Gastrocnemius medialis (tissue), 4 donors: ENCODE measurements around the gene HIVEP3.

Experiments
- POLR2A ChIP-seq, 2 donors: fragments of 450-650 bp; IDR thresholded peaks; one replicate each; pipeline ENCODE4 v1.6.1; 2017; ENCODE audit warnings: antibody characterized with exemption in 2 of 2, mild to moderate bottlenecking in 2 of 2, moderate library complexity in 2 of 2
- TF ChIP-seq, protein P1 (sequence below), 5 experiments: fragments of 450-650 bp in 3 of 5; fragments of 200-600 bp in 2 of 5; sonication (generic) in 2 of 5; IDR thresholded peaks in 4 of 5; conservative IDR thresholded peaks in 1 of 5; 1 replicate in 4 of 5; 2 replicates in 1 of 5; pipeline ENCODE4 v1.5.1; 2016 to 2019; ENCODE audit warnings: antibody characterized with exemption in 5 of 5, mild to moderate bottlenecking in 3 of 5, moderate library complexity in 3 of 5

DNA sequence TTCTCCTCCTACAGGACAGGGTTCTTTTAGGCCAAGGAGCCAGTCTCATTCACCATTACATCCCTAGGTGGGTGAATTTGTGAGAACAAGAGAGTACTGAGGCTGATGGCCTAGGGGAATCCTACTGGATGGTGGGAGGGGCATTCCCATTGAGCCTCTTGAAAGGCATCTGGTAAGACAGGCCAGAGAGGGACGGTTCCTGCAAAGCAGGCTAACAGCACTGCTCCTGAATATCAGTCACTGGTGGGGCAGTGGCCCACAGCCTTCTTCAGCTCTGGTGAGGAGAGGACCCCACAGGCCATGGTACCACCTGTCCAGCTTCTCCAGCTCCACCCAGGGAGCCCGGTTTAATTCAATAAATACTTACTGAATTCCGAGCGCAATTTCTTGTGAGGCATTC lies 308.4 kb downstream of the HIVEP3 start:
- TF ChIP-seq, protein P1, sequence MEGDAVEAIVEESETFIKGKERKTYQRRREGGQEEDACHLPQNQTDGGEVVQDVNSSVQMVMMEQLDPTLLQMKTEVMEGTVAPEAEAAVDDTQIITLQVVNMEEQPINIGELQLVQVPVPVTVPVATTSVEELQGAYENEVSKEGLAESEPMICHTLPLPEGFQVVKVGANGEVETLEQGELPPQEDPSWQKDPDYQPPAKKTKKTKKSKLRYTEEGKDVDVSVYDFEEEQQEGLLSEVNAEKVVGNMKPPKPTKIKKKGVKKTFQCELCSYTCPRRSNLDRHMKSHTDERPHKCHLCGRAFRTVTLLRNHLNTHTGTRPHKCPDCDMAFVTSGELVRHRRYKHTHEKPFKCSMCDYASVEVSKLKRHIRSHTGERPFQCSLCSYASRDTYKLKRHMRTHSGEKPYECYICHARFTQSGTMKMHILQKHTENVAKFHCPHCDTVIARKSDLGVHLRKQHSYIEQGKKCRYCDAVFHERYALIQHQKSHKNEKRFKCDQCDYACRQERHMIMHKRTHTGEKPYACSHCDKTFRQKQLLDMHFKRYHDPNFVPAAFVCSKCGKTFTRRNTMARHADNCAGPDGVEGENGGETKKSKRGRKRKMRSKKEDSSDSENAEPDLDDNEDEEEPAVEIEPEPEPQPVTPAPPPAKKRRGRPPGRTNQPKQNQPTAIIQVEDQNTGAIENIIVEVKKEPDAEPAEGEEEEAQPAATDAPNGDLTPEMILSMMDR (IDR thresholded peaks at IDR 0.05 in 4 of 5, conservative IDR thresholded peaks at IDR 0.05 in 1 of 5) = no peak
- TF ChIP-seq POLR2A (IDR thresholded peaks at IDR 0.05) = no peak
